ENCODE results near the gene MRPL55.
A peak's percentile ranks its signal among the peaks of the same experiment; 100 is the strongest.

Gene MRPL55

DNA sequence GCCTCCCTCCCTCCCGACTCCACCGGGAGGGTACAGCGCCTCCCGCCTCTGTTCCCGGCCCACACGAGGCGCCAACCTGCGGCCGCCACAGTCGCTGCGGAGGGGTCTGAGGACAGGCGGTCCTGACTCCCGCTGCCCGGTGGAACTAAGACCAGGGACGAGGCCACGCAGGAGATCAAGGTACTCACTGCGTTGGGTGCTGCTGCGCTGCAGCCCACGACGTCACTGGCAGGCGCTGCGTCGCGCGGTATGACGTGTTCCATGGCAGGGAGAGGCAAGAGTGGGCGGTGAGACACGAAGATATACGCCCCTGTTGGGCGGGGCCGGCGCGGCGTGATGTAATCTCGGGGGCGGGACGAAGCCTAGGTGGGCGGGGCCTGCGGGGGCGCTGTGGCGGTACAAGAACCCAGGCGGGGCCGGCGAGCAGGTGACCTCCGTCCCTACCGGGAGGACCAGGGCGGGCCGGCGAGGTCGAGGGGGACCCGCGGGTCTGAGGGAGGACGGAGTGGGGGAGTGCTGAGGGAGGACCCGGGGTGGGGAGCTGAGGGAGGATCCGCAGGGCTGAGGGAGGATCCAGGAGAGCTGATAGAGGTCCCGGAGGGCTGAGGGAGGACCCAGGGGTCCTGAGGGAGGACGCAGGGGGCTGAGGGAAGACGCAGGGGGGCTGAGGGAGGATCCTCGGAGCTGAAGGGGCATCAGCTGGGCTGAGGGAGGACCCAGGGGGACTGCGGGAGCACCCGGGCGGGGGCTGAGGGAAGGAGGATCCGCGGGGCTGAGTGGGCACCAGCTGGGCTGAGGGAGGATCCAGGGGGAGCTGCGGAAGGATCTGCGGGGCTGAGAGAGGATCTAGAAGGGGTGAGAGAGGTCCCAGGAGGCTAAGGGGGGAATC is at the start of gene MRPL55:
Gene MRPL55 (minus strand): TSS at position 227 of the 889 bp plus-strand sequence. CDS start 1,039 bp downstream, outside the sequence.
- peak; percentile 98 for DNase-seq

DNA sequence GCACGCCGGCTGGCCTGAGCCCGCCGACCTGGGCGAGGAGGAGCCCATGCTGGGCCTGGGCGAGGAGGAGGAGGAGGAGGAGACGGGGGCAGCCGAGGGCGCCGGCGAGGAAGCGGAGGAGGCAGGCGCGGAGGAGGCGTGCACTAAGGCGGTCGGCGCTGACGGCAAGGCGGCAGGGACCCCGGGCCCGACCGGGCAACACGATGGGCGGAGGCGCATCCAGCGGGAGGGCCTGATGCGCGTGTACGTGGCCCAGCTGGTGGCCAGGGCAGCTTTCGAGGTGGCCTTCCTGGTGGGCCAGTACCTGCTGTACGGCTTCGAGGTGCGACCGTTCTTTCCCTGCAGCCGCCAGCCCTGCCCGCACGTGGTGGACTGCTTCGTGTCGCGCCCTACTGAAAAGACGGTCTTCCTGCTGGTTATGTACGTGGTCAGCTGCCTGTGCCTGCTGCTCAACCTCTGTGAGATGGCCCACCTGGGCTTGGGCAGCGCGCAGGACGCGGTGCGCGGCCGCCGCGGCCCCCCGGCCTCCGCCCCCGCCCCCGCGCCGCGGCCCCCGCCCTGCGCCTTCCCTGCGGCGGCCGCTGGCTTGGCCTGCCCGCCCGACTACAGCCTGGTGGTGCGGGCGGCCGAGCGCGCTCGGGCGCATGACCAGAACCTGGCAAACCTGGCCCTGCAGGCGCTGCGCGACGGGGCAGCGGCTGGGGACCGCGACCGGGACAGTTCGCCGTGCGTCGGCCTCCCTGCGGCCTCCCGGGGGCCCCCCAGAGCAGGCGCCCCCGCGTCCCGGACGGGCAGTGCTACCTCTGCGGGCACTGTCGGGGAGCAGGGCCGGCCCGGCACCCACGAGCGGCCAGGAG is 49.3 kb upstream of the MRPL55 start:
- no peak for DNase-seq

DNA sequence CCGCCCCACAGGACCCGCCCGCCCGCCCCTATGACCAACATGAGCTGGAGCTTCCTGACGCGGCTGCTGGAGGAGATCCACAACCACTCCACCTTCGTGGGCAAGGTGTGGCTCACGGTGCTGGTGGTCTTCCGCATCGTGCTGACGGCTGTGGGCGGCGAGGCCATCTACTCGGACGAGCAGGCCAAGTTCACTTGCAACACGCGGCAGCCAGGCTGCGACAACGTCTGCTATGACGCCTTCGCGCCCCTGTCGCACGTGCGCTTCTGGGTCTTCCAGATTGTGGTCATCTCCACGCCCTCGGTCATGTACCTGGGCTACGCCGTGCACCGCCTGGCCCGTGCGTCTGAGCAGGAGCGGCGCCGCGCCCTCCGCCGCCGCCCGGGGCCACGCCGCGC is 48.6 kb upstream of the MRPL55 start:
- no peak for DNase-seq

DNA sequence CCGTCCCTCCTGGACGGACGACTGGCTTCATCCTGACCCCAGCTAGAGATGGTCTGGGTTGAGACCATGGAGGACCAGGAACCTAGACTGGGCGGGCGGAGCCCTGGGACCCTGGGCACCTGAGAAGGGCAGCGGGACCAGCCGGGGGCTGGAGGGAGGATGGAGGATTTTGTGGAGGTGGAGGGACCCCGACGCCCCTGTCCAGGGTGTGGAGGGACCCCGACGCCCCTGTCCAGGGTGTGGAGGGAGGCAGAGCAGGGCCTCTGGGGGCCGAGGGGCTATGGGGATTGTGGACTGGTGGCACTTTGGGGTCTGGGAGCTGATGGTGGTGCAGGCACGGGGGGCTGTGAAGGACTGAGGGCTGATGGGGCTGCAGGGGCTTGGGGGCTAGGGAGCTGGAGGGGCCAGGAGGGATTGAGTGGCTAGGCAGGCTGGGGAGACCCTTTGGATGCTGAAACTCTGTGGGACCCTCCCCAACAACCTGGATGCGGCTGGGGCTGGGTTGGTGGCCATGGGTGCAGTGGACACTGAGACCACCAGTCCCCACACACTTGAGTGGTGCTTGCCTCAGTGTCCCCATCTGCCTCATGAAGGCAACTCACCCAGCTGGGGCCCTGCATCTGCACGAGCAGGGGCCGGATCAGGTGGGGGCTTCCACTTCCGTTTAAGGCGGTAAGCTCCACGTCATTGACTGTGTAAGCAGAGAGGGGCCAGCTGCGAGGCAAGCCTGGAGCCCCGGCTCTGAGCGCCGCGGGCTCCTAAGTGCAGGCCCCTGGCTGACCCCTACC is 48.0 kb upstream of the MRPL55 start:
- no peak for DNase-seq

DNA sequence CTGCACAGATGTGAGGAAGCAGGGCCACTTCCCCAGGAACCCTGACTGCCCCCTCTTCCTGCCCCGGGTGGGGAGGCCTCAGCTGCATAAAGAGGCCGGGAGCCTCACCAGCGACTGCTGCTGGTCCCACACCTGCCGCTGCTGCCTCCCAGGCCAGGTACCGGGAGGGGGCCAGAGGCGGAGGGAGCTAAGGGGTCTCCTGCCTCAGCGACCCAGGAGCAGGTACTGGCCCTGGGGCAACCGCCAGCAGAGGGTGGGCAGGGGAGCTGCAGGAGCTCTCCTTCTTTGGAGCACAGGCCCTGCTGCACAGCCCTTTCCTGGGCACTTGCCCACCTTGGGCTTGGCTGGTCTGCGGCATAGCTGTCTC is 47.4 kb upstream of the MRPL55 start:
- no peak for DNase-seq

DNA sequence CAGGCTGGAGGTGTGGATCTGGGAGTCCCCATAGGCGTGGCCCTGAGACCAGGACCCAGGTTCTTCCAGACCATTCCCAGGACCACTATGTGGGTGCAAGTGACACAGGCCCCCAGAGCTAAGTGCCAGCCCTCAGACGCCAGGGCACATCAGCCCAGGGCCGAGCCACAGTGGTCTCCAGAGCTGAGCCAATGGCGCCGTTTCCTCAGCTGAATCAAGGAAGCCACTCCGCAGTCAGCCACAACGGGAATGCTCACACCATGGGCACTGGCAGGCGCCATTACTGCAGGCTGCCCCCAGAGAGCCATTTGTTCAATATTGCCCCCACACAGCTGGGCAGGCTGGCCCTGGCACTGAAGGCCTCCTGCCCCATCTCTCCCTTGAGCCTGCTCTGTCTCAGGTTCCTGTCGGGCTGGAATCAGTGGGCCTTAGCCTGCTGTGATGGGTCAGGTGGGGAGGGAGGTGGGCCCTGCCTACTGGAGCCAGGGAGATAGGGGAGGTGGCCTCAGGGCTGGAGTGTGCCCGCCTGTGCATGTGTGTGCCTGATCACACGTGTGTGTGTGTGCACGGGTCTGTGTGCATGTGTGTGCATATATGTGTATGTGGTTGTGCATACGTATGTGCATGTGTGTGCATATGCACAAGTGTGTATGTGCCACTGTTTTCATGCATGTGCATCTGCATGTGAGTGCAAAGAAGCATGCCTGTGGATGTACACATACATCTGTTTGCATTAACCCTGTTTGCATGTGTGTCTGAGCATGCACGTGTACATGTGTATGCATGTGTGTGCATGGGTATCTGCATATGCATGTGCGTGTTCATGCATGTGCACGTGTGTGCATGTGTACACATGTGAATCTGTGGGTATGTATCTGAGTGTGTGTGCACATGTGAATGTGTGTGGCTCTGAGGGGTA is 46.8 kb upstream of the MRPL55 start:
- DNase-seq = no peak

DNA sequence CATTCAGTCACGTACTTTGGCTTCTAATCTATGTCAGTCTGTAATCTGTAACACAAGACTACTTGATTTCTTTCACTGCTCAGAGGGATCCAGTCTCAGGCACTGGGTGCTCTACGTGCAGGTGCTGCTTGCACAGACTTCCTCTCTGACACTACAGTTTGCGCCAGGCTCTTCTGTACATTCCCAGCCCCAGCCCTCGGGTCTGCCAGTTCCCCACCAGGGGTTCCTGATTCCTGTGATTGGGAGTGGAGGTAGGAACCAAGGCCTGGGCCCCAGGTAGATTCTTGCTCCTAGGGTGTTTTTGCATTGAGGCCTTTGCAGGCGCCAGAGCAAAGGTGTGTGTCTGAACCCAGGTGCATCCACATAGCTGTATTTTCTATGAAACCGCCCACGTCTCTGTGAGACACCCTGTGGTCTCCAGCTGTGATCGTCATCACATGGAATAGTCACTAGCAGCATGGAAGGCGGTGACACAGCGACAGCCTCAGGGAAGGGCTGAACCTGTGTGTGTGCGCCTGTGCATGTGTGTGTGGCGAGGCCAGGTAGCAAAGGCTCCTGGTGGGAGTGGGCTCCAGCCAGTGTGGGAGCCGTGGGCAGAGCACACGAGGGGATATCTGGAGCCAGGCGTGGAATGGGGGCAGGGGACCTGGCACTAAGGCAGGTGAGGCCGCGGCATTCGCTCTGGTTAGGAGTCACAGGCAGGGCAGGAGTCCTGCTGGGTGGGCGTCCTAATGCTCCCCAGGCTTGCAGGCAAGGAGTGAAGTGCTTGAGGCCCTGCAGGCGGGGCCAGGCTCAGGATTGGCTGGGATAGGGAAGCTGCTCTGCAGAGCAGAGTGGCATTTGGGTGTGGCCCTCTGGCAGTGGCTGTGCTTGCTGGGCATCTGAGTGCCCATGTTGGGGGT is 45.8 kb upstream of the MRPL55 start:
- DNase-seq = no peak

DNA sequence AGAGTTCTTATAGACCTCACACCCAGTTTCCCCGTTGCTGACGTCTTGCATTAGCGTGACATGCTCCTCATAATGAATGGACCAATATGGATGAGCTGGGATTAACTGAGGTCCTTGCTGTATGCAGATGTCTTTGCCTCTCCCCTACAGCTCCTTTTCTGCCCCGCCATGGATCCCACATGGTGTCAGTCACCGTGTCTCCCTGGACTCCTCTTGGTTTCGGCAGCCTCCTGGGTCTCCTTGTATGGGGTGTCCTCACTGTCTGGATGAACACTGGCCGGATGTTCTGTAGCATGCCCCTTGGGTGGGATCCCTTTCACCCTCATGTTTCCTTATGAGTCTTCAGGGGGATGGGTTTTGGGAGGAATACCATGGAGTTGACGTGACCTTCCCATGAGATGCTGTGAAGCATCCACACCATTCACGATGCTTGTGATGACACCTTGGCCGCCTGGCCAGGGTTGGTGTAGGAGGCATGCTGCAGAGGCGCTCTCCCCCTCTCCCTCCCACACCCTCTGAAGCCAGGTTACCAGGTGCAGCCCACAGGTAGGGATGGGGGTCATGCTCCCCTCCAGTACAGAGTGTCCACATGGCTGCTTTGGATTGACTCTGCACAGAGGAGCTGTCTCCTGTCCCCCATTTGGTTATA is 45.0 kb upstream of the MRPL55 start:
- no peak for DNase-seq

DNA sequence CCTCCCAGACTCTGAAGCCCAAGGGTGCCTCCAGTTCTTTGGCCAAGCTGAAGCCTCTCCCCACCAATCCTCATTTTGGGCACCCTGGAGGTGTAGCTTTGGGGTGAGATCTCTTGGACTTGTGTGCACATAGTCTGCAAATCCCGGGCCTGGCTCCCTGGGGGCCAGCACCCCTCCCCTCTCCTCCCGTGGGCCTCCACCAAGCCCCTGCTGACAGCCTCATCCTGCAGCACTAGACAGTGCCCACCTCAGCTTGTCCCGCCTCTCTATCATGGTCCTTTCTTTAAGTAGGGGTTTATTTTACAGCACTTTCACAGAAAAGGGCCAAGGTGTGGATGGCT is 43.8 kb upstream of the MRPL55 start:
- DNase-seq = no peak

DNA sequence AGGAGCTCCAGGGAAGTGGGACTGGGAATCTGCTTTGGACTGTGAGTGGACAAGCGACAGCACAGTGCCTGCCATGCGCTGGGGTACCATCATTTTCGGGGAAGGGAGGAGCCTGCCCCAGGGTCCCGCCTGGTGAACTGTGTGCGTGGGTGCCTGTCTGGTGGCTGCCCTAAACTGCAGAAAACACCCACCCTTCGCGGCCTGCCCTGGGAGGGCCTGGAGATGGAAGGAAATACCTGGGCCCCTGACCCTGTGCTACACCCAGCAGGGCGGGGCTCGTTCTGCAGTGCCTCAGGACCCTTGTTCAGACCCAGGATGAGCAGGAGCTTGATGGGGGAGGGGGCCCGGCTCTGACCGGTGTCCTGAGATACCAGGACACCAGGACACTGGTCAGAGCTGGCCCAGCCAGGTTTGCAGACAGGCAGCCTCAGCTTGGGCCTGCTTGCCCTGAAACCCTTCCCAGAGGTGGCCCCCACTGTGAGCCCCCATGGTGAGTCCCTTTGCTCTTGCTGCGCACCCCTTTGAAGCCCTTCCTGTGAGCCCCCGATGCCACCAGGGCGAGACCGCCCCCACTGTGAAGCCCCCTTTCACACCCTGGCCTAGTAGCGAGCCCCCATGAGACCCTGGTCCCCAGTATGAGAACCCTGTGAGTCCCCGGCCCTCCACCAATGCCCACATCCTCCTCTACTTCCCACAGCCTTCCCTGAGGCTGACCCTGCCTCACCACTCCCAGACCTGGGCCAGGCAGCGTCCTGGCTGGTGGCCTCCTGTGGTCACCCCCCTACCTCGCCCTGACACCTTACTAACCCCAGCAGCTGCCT is 43.2 kb upstream of the MRPL55 start:
- no peak for DNase-seq

DNA sequence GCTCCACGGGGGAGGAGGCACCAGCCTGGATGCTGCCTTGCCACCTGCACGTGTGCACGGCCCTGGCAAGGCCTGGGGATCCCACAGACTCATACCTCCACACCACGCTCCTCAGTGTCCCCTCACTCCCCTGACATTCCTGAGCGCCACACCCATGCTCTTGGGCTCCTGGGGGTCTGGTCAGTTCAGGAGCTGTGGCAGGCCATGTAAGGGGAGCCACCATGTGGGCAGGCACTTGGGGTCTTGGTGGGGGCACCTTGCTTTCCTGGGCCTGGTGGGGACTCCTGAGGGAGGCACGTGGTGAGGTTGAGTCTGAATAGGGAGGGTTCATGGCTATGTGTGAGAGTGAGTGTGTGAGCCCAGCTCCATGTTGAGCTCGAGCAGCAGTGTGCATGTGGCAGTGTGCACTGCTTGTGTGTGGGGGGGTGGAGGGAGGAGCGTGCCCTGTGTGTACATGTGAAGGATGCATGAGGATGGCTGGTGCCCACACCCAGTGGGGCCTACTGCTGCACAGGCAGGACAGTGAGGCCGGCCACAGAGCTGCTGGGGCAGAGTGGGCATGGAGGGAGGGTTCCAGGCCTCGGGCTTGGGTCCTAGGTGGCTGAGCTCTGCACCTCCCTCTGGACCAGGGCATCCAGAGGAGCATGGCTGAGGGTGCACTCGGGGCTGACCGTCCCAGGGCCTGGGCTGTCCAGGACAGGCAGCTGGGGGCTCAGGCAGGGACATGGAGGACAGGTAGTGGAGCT is 42.3 kb upstream of the MRPL55 start:
- no peak for DNase-seq

DNA sequence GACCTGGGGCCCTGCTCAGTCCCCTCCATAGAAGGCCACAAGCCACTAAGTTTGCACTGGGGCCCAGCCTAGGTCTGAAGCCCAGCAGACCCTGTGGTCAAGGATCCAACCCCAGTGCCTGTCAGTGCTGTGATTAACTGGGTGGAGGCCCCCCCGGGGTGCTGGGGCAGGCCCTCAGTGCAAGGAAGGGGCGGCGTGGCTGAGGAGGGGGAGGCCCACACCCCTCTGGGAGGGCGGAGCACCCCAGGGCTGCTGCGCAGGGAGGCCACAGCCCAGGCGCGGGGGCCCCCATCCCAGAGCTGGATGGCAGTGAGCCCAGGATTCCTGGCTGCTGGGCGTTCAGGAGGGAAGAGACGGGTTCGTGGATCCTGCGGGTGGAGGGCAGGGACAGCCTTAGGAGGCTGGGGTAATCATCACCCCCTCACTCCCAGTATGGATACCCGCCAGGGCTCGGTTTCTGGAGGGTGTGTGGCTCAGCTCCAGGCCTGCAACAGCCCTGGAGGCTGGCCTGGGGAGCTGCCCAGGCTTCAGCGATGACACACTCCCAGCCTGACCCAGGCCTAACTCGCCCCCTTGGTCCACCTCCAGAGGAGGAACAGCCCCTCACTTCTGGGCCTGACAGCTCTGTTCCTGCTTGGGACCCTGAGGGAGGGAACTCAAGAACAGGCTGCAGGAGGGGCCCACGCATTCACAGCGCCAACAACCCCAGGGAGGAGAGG is 41.5 kb upstream of the MRPL55 start:
- no peak for DNase-seq

DNA sequence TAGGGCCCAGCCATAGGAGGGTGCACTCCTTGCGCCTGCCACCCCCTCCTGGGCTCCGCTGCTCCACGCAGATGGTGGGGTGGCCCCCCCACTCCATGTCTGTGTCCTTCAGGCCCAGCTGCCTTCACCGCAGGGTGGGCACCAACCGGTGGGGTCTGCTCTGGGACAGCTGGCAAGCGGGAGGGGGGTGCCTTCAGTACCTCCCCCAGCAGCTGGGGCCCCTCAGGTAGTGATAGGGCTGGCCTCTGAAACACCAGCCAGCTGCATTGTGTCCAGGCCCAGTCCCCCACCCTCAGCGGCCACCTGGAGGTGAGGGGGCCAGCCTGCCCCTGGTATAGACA is 41.0 kb upstream of the MRPL55 start:
- no peak for DNase-seq

DNA sequence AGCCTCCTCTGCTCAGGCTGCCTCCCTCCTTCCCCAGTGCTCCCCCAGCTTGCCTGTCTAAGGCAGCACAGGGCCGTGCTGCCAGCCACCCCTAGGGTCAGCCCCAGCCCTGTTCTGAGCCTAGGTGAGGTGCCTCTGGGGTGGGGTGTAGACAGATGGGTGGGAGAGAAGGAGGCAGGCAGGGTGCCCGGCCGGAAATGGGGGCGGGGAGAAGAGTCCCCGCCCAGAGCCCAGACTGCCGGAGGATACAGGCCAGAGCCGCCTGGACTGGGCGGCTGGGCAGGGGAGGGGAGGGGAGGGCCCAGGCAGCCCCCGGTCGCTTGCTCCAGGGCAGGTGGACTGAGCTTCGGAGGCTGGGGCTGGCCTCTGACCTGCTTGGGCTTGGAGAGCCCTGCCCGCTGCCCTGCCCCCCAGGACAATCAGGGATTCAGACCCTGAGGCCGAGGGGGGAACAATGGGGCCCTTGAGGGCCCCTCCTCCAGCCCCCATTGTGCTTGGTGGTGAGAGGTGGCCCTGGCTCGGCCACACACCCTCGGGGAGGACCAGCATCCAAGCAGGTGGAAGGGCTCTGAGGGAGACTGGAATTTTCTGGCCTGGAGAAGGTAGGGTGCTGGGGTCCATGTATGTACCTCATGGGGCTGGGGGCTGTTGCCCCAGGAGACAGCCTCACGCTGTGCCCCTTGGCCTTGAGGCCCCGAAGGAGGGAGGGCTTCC is 40.5 kb upstream of the MRPL55 start, which contains the start of gene GJC2:
Gene GJC2 (plus strand): TSS at position 525 of the 714 bp plus-strand sequence. CDS start 7,829 bp downstream, outside the sequence.
- no peak for DNase-seq

DNA sequence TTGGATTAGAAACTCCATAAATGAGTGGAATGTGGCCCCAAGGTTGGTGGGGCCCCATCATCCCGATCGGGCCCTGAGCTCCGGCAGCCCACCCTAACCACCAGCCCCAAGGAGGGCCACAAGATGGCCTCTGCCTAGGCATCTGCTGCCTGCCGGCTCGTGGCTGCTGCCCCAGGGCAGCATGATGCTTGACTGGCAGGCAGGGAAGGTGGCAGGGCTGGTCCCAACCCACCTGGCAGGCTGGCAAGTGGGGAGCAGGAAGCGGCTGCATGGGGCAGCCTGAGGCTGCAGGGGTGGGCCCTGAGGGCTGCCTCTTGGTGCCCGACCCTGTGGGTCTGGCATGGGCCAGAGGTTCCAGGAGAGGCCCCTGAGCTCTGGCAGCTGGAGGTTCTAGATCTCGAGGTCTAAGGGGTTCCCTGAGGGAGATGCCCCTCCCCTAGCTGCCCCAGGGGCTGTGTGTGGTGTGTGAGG is 39.9 kb upstream of the MRPL55 start:
- DNase-seq = no peak

DNA sequence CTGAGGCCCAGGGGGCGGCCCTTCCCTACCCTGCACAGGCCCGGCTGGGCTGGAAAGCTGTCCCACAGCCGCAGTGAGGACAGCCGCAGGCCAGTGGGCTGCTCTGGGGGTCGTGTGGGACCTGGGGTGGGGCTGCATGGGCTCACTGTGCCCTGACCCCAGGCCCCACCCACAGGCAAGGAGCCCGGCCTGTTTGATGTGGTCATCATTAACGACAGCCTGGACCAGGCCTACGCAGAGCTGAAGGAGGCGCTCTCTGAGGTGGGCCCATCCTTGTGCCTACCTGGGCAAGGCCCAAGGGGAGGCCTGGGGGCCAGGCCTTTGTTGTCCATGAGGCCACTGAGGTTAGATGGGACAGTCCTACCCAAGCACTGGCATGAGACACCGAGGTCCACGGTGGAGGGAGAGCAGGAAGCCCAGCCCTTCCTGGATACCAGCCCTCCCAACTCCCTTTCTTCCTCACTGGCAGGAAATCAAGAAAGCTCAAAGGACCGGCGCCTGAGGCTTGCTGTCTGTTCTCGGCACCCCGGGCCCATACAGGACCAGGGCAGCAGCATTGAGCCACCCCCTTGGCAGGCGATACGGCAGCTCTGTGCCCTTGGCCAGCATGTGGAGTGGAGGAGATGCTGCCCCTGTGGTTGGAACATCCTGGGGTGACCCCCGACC is 39.2 kb upstream of the MRPL55 start:
- no peak for DNase-seq

DNA sequence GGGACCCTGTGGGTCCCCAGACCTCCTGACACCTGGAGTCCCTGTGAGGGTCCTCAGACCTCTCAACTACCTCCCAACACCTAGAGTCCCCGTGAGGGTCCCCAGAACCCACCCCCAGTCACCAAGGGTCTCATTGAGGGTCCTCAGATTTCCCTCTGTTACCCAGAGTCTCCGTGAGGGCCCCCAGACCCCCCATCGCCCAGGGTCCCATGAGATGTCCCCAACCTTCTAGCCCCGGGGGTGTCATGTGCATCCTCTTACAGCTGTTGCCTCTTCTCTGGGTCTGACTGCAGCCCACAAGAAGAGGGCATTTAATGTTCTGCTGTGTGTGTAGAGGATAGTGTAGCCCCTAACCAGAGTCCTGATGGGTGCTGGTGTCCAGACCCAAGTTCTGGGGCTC is 38.7 kb upstream of the MRPL55 start:
- no peak for DNase-seq

All from CD4-positive, alpha-beta T cell treated with Interleukin-10 for 1 hour (primary cell).